Measurements from ENCODE around the gene ARPP21.

- TF ChIP-seq CTCF (optimal IDR thresholded peaks at IDR 0.05 in 1 of 3, IDR thresholded peaks at IDR 0.05 in 1 of 3, conservative IDR thresholded peaks at IDR 0.05 in 1 of 3; ENCODE audit: extremely low read depth in 1 of 3, insufficient read depth in 2 of 3, low read length in 3 of 3), result no peak
- TF ChIP-seq EZH2 (IDR thresholded peaks at IDR 0.05; ENCODE audit: low read length), result no peak
Measured at GRCh38 chr3:35780800-35781199, 141.5 kb downstream of the ARPP21 start.
